DMS79 treated with DMSO at 0.1 percent for 48 hours (cell line): ENCODE results near the gene TNIP1.

Experiments
- DNase-seq: peaks from one replicate; lab custom pipeline; 2025; lab: John Stamatoyannopoulos, UW

The TNIP1 gene

GRCh38 chr5:151040211-151040747 lies 40.6 kb downstream of the TNIP1 start:
- DNase-seq, result no peak

GRCh38 chr5:151039665-151040064 lies 41.2 kb downstream of the TNIP1 start:
- DNase-seq, result no peak

- no peak for DNase-seq
Measured at GRCh38 chr5:151038801-151039238, 42.0 kb downstream of the TNIP1 start.

GRCh38 chr5:151038412-151038745 lies 42.5 kb downstream of the TNIP1 start:
- no peak for DNase-seq

- DNase-seq, result no peak
Measured at GRCh38 chr5:151037561-151038411, 43.0 kb downstream of the TNIP1 start.

GRCh38 chr5:151036556-151036955 lies 44.3 kb downstream of the TNIP1 start:
- DNase-seq, result peak; percentile 4

GRCh38 chr5:151034422-151035379 lies 46.1 kb downstream of the TNIP1 start:
- no peak for DNase-seq

- DNase-seq, result no peak
Measured at GRCh38 chr5:151033217-151033934, 47.5 kb downstream of the TNIP1 start.

- DNase-seq, result no peak
Measured at GRCh38 chr5:151031554-151031953, 49.3 kb downstream of the TNIP1 start.

- DNase-seq, result no peak
Measured at GRCh38 chr5:151030379-151030778, 50.5 kb downstream of the TNIP1 start.

GRCh38 chr5:151030056-151030336 lies 50.8 kb downstream of the TNIP1 start:
- no peak for DNase-seq

- DNase-seq, result no peak
Measured at GRCh38 chr5:151029179-151030055, 51.4 kb downstream of the TNIP1 start.

GRCh38 chr5:151028717-151029116 lies 52.1 kb downstream of the TNIP1 start:
- no peak for DNase-seq

GRCh38 chr5:151027961-151028479 lies 52.8 kb downstream of the TNIP1 start:
- DNase-seq, result no peak

GRCh38 chr5:151026679-151027078 lies 54.2 kb downstream of the TNIP1 start:
- no peak for DNase-seq

GRCh38 chr5:151026088-151026487 lies 54.7 kb downstream of the TNIP1 start:
- DNase-seq, result no peak

GRCh38 chr5:151025250-151025606 lies 55.6 kb downstream of the TNIP1 start:
- no peak for DNase-seq

- no peak for DNase-seq
Measured at GRCh38 chr5:151024440-151025249, 56.2 kb downstream of the TNIP1 start.

GRCh38 chr5:151023651-151024050 lies 57.2 kb downstream of the TNIP1 start:
- no peak for DNase-seq

- DNase-seq, result no peak
Measured at GRCh38 chr5:151023047-151023615, 57.7 kb downstream of the TNIP1 start.
